Stimulated activated CD4-positive, alpha-beta T cell treated with anti-CD3 and anti-CD28 coated beads, Interleukin-2, amount 100 ng/mL, for 24 hours (primary cell): Measurements from ENCODE around the gene MIER2.
"Not testable (repeated sequence)": the region's sequence is repeated elsewhere in the genome, so short reads cannot be mapped to it uniquely, and the experiment has no call there.

Experiments
- DNase-seq, 2 donors: peaks; one replicate each; pipeline ENCODE4 v3.0.0-alpha.2; 2020

MIER2 gene

GRCh38 chr19:355536-355935 lies 10.9 kb upstream of the MIER2 start:
- not testable (repeated sequence) for DNase-seq

- DNase-seq = no peak
Observed at GRCh38 chr19:355134-355533, 10.5 kb upstream of the MIER2 start.

- DNase-seq = no peak
Observed at GRCh38 chr19:351976-352625, 7.5 kb upstream of the MIER2 start.

- DNase-seq = no peak
Observed at GRCh38 chr19:347946-348861, 3.6 kb upstream of the MIER2 start.

GRCh38 chr19:345320-345879 lies 804 bp upstream of the MIER2 start:
- DNase-seq = no peak

- peak; percentile 37 to 42 for DNase-seq
Observed at GRCh38 chr19:343941-344624, 513 bp downstream of the MIER2 start.

- no peak for DNase-seq
Observed at GRCh38 chr19:343451-343931, 1.1 kb downstream of the MIER2 start.

GRCh38 chr19:342801-343421 lies 1.7 kb downstream of the MIER2 start:
- no peak for DNase-seq

GRCh38 chr19:342128-342455 lies 2.5 kb downstream of the MIER2 start:
- DNase-seq = no peak

- DNase-seq = no peak
Observed at GRCh38 chr19:341386-342127, 3.0 kb downstream of the MIER2 start.

- no peak for DNase-seq
Observed at GRCh38 chr19:340620-341385, 3.8 kb downstream of the MIER2 start.

- DNase-seq = no peak
Observed at GRCh38 chr19:339262-339887, 5.2 kb downstream of the MIER2 start.

- DNase-seq = no peak
Observed at GRCh38 chr19:338421-338820, 6.2 kb downstream of the MIER2 start.

GRCh38 chr19:336067-336614 lies 8.5 kb downstream of the MIER2 start:
- no peak for DNase-seq

GRCh38 chr19:335486-336066 lies 9.0 kb downstream of the MIER2 start:
- DNase-seq = no peak

- DNase-seq = no peak
Observed at GRCh38 chr19:335072-335471, 9.5 kb downstream of the MIER2 start.

GRCh38 chr19:334296-335071 lies 10.1 kb downstream of the MIER2 start:
- DNase-seq = no peak

GRCh38 chr19:330503-330902 lies 14.1 kb downstream of the MIER2 start:
- no peak for DNase-seq

- DNase-seq = no peak
Observed at GRCh38 chr19:329876-330275, 14.7 kb downstream of the MIER2 start.
